ENCODE results near the gene SV2C.
"Not testable (repeated sequence)": the region's sequence is repeated elsewhere in the genome, so short reads cannot be mapped to it uniquely, and the experiment has no call there.

GRCh38 chr5:76369668-76370067 is 286.5 kb downstream of the SV2C start:
- TF ChIP-seq, protein P1, sequence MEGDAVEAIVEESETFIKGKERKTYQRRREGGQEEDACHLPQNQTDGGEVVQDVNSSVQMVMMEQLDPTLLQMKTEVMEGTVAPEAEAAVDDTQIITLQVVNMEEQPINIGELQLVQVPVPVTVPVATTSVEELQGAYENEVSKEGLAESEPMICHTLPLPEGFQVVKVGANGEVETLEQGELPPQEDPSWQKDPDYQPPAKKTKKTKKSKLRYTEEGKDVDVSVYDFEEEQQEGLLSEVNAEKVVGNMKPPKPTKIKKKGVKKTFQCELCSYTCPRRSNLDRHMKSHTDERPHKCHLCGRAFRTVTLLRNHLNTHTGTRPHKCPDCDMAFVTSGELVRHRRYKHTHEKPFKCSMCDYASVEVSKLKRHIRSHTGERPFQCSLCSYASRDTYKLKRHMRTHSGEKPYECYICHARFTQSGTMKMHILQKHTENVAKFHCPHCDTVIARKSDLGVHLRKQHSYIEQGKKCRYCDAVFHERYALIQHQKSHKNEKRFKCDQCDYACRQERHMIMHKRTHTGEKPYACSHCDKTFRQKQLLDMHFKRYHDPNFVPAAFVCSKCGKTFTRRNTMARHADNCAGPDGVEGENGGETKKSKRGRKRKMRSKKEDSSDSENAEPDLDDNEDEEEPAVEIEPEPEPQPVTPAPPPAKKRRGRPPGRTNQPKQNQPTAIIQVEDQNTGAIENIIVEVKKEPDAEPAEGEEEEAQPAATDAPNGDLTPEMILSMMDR (IDR thresholded peaks at IDR 0.05): not testable (repeated sequence)
- TF ChIP-seq POLR2A, EP300 (IDR thresholded peaks at IDR 0.05): not testable (repeated sequence)
